Psoas muscle (tissue), 8 donors: ENCODE measurements around the gene MAP1LC3B. TPM values are rescaled to one million over a fixed set of nuclear protein-coding genes. Genes with fewer than 3 reads are reported as not detected.

Source experiments
- ATAC-seq, 4 donors: fragments of 200-7000 bp; cut with Tn5 transposase; one replicate each; pipeline ENCODE4 v1.9.1; 2020; ENCODE audit warnings: moderate library complexity in 3 of 4, mild to moderate bottlenecking in 2 of 4
- DNase-seq, 2 donors: peaks; one replicate each; pipeline ENCODE4 v3.0.0-alpha.2; 2020
- H3K27ac ChIP-seq: fragments of 200-600 bp; one replicate; pipeline ENCODE4 v1.8.0; 2022
- H3K27me3 ChIP-seq, 3 donors: fragments of 200-600 bp in 1 of 3; one replicate each; pipeline versions ENCODE4 v1.6.1 to v1.8.0; 2013 to 2022; ENCODE audit warnings: low read length in 2 of 3, mild to moderate bottlenecking in 2 of 3, moderate library complexity in 1 of 3; ENCODE audit not compliant: insufficient read depth in 3 of 3
- H3K36me3 ChIP-seq, 2 donors: fragments of 200-600 bp in 1 of 2; one replicate each; pipeline versions ENCODE4 v1.6.1 to v1.8.0; 2013 to 2022; ENCODE audit warnings: low read depth in 1 of 2, mild to moderate bottlenecking in 1 of 2, moderate library complexity in 1 of 2; ENCODE audit not compliant: insufficient read depth in 1 of 2
- H3K4me1 ChIP-seq: fragments of 200-600 bp; one replicate; pipeline ENCODE4 v1.8.0; 2022
- H3K4me3 ChIP-seq: fragments of 200-600 bp; one replicate; pipeline ENCODE4 v1.8.0; 2022; ENCODE audit warnings: mild to moderate bottlenecking
- H3K9me3 ChIP-seq: fragments of 200-600 bp; one replicate; pipeline ENCODE4 v1.8.0; 2022
- WGBS, 3 donors: extraction: QIAGEN DNeasy Blood & Tissue Kit; methylation state at CpG; one replicate each; pipeline versions ENCODE4 v1.1.6 to v1.1.7; 2013; 5-methylcytosine and 5-hydroxymethylcytosine counted together
- intact Hi-C, 2 donors: fragments of 100-400 bp; cut with DNase I; formaldehyde crosslinking; loops; one replicate each; pipeline versions ENCODE4 v1.11.0 to v1.14.2; 2022
- polyA plus RNA-seq, 3 donors: library from polyadenylated mRNA; stranded (reverse); fragments of 200-250 nt; gene quantifications; one replicate each; pipeline ENCODE4 v1.2.3, GENCODE V29; 2013
- total RNA-seq, 4 donors: library from RNA; stranded (reverse); fragmentation: NEBNext Ultra II Directional in 2 of 4; extraction: Animal tissue kit (Norgen Biotek cat#: 25700) in 2 of 4; gene quantifications; one replicate each; pipeline versions ENCODE4 v1.2.1 to v1.2.4, GENCODE V29; 2021 to 2023
- TF ChIP-seq, protein P1 (sequence below): fragments of 200-600 bp; IDR thresholded peaks from one replicate; pipeline ENCODE4 v1.8.0; 2022; ENCODE audit warnings: antibody characterized with exemption
- donor health status: healthy with polysubstance abuse.
- donor health status: DM: no; HTN: no; CAD: no; lungs with moderate emphysema.
- donor health status: Bipolar disorder and iron deficiency.
- donor health status: healthy.
- donor health status: DM: yes; HTN: yes; CAD: no.
- donor health status: DM: no; HTN: no; CAD: no.
- donor health status: DM: no; HTN: no; CAD: no.
- donor health status: DM: yes; HTN: yes; CAD: no.

Gene MAP1LC3B
- total and polyA plus RNA-seq, 7 donors = 114 to 189 (median 158) TPM

DNA sequence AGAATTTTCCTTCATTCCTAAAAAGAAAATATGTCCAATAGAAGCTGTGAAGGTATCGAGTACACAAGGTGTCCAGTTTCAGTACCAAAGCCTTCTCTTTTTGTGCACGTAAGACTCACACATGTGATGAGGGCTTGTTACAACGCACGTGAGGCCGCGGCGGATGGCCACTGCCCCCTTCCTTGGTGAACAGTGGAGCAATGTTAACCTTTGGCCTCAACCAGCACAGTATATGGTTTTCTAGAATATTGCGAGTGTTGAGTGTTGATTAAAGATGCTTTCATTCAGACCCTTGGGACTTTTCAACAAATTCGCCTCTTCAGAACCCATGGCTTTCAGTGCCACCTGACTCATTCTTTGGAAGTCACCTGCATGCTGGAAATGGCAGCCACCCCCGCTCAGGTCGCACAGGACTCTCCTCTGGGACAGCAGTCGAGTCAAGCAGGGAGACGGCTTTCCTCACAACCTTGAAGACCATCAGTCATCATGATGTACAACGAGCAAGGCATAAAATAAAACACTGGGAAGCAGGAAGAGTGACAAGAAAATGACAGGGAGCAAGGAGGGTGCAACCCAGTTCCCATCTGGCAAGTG, 14.5 kb downstream of the MAP1LC3B start:
- intact Hi-C loops = no loop called here
- Histone ChIP-seq H3K27me3 (no peaks in the 10 kb centered on the region), H3K36me3 (peaks cover 5 to 97% of the 10 kb centered on the region in 2 donors), H3K27ac (no peak overlapping the region), H3K9me3 (no peaks in the 10 kb centered on the region), H3K4me1 (no peaks in the 10 kb centered on the region), H3K4me3 (no peak overlapping the region)
- DNase-seq (no peak), ATAC-seq (peak in 2 of 4 donors; percentile 18 to 39)
- TF ChIP-seq, protein P1, sequence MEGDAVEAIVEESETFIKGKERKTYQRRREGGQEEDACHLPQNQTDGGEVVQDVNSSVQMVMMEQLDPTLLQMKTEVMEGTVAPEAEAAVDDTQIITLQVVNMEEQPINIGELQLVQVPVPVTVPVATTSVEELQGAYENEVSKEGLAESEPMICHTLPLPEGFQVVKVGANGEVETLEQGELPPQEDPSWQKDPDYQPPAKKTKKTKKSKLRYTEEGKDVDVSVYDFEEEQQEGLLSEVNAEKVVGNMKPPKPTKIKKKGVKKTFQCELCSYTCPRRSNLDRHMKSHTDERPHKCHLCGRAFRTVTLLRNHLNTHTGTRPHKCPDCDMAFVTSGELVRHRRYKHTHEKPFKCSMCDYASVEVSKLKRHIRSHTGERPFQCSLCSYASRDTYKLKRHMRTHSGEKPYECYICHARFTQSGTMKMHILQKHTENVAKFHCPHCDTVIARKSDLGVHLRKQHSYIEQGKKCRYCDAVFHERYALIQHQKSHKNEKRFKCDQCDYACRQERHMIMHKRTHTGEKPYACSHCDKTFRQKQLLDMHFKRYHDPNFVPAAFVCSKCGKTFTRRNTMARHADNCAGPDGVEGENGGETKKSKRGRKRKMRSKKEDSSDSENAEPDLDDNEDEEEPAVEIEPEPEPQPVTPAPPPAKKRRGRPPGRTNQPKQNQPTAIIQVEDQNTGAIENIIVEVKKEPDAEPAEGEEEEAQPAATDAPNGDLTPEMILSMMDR = no peak
- WGBS, 3 donors = 81 to 86% (median 83%) methylated on average over 14 of the region's 14 CpGs

DNA sequence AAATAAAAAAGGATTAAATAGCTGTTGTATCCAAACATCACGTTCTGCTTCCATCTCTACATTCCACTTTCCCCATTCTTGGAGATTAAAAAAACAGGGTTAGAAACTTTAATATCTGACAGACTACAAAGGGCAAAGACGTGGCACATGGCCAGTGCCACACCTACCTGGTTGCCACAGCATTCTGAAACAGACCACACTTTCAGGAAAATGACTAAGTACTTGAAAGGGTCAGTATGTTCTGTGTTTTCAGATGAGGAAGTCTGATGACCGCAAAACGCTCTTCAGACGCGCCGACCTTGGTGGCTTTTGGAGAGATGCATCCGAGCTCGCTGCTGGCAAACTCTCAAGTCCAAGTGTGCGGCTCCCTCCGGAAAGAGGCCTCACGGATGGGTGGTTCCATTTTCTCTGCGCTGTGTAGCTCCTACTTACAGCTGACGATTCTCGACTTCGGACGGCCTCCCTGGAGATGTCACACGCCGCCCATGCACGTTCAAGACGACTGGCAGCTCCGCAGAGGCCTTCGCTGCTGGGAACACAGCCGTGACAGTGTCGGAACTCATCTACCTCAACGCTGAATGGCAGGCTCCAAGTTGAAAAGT, 15.5 kb downstream of the MAP1LC3B start:
- H3K9me3 ChIP-seq = no peaks in the 10 kb centered on the region
- no peak overlapping the region for H3K4me3 ChIP-seq
- intact Hi-C loops = no loop called here
- no peaks in the 10 kb centered on the region for H3K4me1 ChIP-seq
- H3K27ac ChIP-seq = no peak overlapping the region
- TF ChIP-seq, protein P1 = no peak
- H3K36me3 ChIP-seq = peaks cover 9 to 99% of the 10 kb centered on the region in 2 donors
- 80 to 87% (median 84%) methylated on average over 26 of the region's 26 CpGs for WGBS, 3 donors
- ATAC-seq (peak in 3 of 4 donors; percentile 6 to 46 (median 17)), DNase-seq (peak in 1 of 2 donors; percentile 54)
- no peaks in the 10 kb centered on the region for H3K27me3 ChIP-seq

DNA sequence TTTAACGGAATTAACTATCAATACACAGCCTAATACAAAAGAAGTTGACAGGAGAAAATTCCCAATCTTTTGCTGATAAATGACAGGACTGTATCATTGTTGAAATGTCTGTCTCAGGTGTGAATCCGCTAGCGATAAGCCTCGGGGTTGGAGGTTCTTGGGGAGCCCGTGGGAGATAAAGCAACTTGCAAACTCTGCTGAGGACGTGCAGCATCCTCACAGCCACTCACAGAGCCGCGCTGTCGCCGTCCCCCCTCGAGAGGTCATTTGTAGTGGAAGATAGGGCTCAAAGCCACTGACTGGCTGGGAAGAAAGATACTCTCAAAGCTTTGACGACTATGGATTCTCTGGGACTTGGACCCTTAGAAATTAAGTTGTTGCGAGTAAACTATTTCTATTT, 17.0 kb downstream of the MAP1LC3B start:
- peaks cover 9 to 97% of the 10 kb centered on the region in 2 donors for H3K36me3 ChIP-seq
- no peak overlapping the region for H3K27ac ChIP-seq
- WGBS, 3 donors = 89 to 92% (median 92%) methylated on average over 13 of the region's 13 CpGs
- TF ChIP-seq, protein P1 = no peak
- no peaks in the 10 kb centered on the region for H3K4me1 ChIP-seq
- DNase-seq (no peak), ATAC-seq (no peak)
- no peak overlapping the region for H3K4me3 ChIP-seq
- H3K9me3 ChIP-seq = no peaks in the 10 kb centered on the region
- intact Hi-C loops = no loop called here
- no peaks in the 10 kb centered on the region for H3K27me3 ChIP-seq

DNA sequence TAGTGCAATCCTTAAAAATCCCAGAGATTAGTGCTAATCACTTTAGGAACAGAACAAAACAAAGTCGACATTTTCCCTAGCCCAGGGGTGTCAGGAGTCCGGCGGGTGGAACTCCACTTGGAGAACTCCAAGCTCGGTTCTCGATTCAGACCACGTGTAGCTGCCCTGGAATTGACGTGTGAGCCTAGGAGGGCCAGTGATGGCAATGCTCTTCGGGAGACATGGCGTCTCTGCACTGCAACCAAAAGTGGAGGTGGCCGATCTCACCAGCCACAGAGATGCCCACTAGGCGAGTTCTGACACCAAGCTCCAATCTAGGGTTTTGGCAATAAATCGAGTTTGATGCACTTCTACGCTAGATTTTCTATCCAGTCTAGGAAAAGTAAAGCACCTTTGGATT, 17.6 kb downstream of the MAP1LC3B start:
- Histone ChIP-seq H3K27ac (no peak overlapping the region), H3K27me3 (no peaks in the 10 kb centered on the region), H3K9me3 (no peaks in the 10 kb centered on the region), H3K4me3 (no peak overlapping the region), H3K4me1 (no peaks in the 10 kb centered on the region), H3K36me3 (peaks cover 7 to 97% of the 10 kb centered on the region in 2 donors)
- WGBS, 3 donors = 89 to 94% (median 90%) methylated on average over 13 of the region's 13 CpGs
- TF ChIP-seq, protein P1 = no peak
- intact Hi-C loops = no loop called here
- ATAC-seq = no peak
- DNase-seq = no peak
